ENCODE data around the gene TMEM37.
"Not testable (repeated sequence)": the region's sequence is repeated elsewhere in the genome, so short reads cannot be mapped to it uniquely, and the experiment has no call there.

The TMEM37 gene

GRCh38 chr2:119431155-119431975 lies at the start of gene TMEM37:
TMEM37 (plus strand) TSS chr2:119431854; CDS start chr2:119431904, 50 bp downstream.
- DNase-seq, result peak; percentile 72

GRCh38 chr2:119383410-119384140 lies 48.1 kb upstream of the TMEM37 start:
- DNase-seq, result no peak

GRCh38 chr2:119384971-119385370 lies 46.7 kb upstream of the TMEM37 start:
- DNase-seq, result no peak

- DNase-seq, result no peak
Measured at GRCh38 chr2:119385466-119385865, 46.2 kb upstream of the TMEM37 start.

- DNase-seq, result peak; percentile 98
Measured at GRCh38 chr2:119387381-119388129, 44.1 kb upstream of the TMEM37 start.

GRCh38 chr2:119389615-119390306 lies 41.9 kb upstream of the TMEM37 start:
- peak; percentile 24 for DNase-seq

GRCh38 chr2:119393971-119394748 lies 37.5 kb upstream of the TMEM37 start:
- DNase-seq, result no peak

- no peak for DNase-seq
Measured at GRCh38 chr2:119397196-119397595, 34.5 kb upstream of the TMEM37 start.

- no peak for DNase-seq
Measured at GRCh38 chr2:119402106-119402505, 29.5 kb upstream of the TMEM37 start.

- DNase-seq, result no peak
Measured at GRCh38 chr2:119402645-119403560, 28.8 kb upstream of the TMEM37 start.

GRCh38 chr2:119403618-119404017 lies 28.0 kb upstream of the TMEM37 start:
- DNase-seq, result not testable (repeated sequence)

GRCh38 chr2:119405151-119405550 lies 26.5 kb upstream of the TMEM37 start:
- no peak for DNase-seq

- DNase-seq, result peak; percentile 33
Measured at GRCh38 chr2:119407430-119408220, 24.0 kb upstream of the TMEM37 start.

GRCh38 chr2:119408221-119408619 lies 23.4 kb upstream of the TMEM37 start:
- no peak for DNase-seq

GRCh38 chr2:119409506-119409905 lies 22.1 kb upstream of the TMEM37 start:
- DNase-seq, result no peak

GRCh38 chr2:119414894-119415293 lies 16.8 kb upstream of the TMEM37 start:
- DNase-seq, result no peak

GRCh38 chr2:119415630-119416029 lies 16.0 kb upstream of the TMEM37 start:
- DNase-seq, result no peak

GRCh38 chr2:119416299-119416923 lies 15.2 kb upstream of the TMEM37 start:
- no peak for DNase-seq

- DNase-seq, result no peak
Measured at GRCh38 chr2:119417908-119418307, 13.7 kb upstream of the TMEM37 start.

All from kidney glomerular epithelial cell (primary cell).